Activated naive CD4-positive, alpha-beta T cell treated with anti-CD3 and anti-CD28 coated beads for 36 hours (primary cell): Measurements from ENCODE around the gene AHRR. TPM values are rescaled to one million over a fixed set of nuclear protein-coding genes. Genes with fewer than 3 reads are reported as not detected.
"Not testable (repeated sequence)": the region's sequence is repeated elsewhere in the genome, so short reads cannot be mapped to it uniquely, and the experiment has no call there.

ENCODE experiments used
- CTCF ChIA-PET: fragments of 350-600 bp; sonication (Branson Sonifier 250); formaldehyde crosslinking; loops from one replicate; lab custom pipeline; 2021; ENCODE audit warnings: antibody characterized with exemption; lab: Charles Lee
- DNase-seq: peaks from one replicate; pipeline ENCODE4 v3.0.0-alpha.2; 2020
- H3K27ac Mint-ChIP-seq: one replicate; pipeline ENCODE4 v1.8.0; 2021; ENCODE audit warnings: mild to moderate bottlenecking, mixed read lengths
- H3K27me3 Mint-ChIP-seq: one replicate; pipeline ENCODE4 v1.8.0; 2021; ENCODE audit warnings: low read depth, mixed read lengths
- H3K36me3 Mint-ChIP-seq: one replicate; pipeline ENCODE4 v1.8.0; 2021; ENCODE audit warnings: low read depth, mixed read lengths
- H3K4me1 Mint-ChIP-seq: one replicate; pipeline ENCODE4 v1.8.0; 2021; ENCODE audit warnings: low read depth, mixed read lengths
- H3K4me3 Mint-ChIP-seq: one replicate; pipeline ENCODE4 v1.8.0; 2021; ENCODE audit warnings: mild to moderate bottlenecking, moderate library complexity, mixed read lengths
- H3K9me3 Mint-ChIP-seq: one replicate; pipeline ENCODE4 v1.8.0; 2021; ENCODE audit warnings: mixed read lengths
- intact Hi-C: fragments of 100-400 bp; cut with micrococcal nuclease; formaldehyde crosslinking; loops from one replicate; pipeline ENCODE4 v1.15.1; 2023
- total RNA-seq, 2 experiments: library from RNA; stranded (reverse); gene quantifications; one replicate each; pipeline ENCODE4 v1.2.3, GENCODE V29; 2021

Gene AHRR
- total RNA-seq, 2 experiments from 2014 or later = 4.1 to 5.5 TPM

DNA sequence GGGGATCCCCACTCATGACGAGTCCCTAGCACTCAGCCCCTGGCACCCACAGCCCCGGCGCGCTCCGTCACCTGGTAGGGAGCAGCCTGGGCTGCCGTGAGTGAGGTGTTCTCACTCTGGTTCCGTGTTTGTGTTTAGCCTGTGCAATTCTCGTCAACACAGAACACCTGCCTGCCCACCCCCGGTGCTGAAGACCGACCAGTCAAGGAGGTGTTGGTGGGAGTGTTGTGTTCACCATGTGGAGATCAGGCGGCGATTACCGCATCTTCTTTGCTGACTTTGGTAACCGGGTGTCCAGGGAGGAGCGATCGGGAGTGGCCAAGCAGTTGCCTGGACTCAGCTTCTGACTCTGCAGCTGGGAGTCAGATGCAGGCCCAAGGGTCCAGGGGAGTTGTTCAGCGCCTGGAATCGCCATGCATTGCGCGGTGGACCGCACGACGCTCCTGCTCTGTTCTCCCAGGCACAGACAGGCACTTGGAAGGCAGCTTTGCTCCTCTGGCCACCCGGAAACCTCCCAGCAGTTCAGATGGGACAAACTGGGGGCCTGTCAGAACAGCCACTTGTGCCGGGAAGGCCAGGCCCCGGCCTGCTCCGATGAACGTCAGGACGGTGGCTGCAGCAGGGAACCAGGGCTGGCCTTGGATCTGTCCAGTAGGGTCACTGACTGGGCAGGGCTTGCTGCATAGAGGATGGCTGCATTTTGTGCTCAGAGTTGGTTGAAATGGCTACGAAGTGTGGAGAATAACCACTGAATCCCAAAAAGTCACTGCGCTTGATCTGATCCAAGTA lies 149.6 kb downstream of the AHRR start:
- CTCF ChIA-PET = interaction anchor here (0.7 to 1.2 kb wide), 3 partner anchors 23 to 26 kb away, joined by 3 to 6 read pairs (median 4); no protein-coding TSS in a partner anchor
- Mint-ChIP-seq H3K9me3 (no peaks in the 10 kb centered on the region), H3K27ac (peak overlapping the region; percentile 81), H3K36me3 (peaks cover 13% of the 10 kb centered on the region), H3K4me1 (peaks cover 28% of the 10 kb centered on the region), H3K27me3 (peaks cover 2% of the 10 kb centered on the region), H3K4me3 (peak overlapping the region; percentile 78)
- no peak for DNase-seq
- intact Hi-C loops = loop anchor here (5.0 to 10.0 kb wide), 3 partner anchors 254 to 874 kb away; partner anchors contain the start of genes CCDC127, CLPTM1L and SDHA

GRCh38 chr5:471750-472058 lies 150.2 kb downstream of the AHRR start:
- peaks cover 28% of the 10 kb centered on the region for H3K4me1 Mint-ChIP-seq
- CTCF ChIA-PET = interaction anchor here (0.7 to 1.2 kb wide), 4 partner anchors 13 to 27 kb away, joined by 3 to 6 read pairs (median 4); no protein-coding TSS in a partner anchor
- peak overlapping the region; percentile 78 for H3K4me3 Mint-ChIP-seq
- peak overlapping the region; percentile 81 for H3K27ac Mint-ChIP-seq
- H3K27me3 Mint-ChIP-seq = peaks cover 2% of the 10 kb centered on the region
- intact Hi-C loops = loop anchor here (1.0 to 10.0 kb wide), 7 partner anchors 7 to 873 kb away; partner anchors contain the start of genes CCDC127, CLPTM1L and SDHA
- no peak for DNase-seq
- no peaks in the 10 kb centered on the region for H3K9me3 Mint-ChIP-seq
- peaks cover 13% of the 10 kb centered on the region for H3K36me3 Mint-ChIP-seq

- peak overlapping the region; percentile 81 for H3K27ac Mint-ChIP-seq
- CTCF ChIA-PET = interaction anchor here (0.7 to 1.2 kb wide), 4 partner anchors 13 to 27 kb away, joined by 3 to 6 read pairs (median 4); no protein-coding TSS in a partner anchor
- H3K4me3 Mint-ChIP-seq = peak overlapping the region; percentile 78
- DNase-seq = peak; percentile 38
- peaks cover 2% of the 10 kb centered on the region for H3K27me3 Mint-ChIP-seq
- intact Hi-C loops = loop anchor here (1.0 to 10.0 kb wide), 7 partner anchors 8 to 873 kb away; partner anchors contain the start of genes CCDC127, CLPTM1L and SDHA
- peaks cover 13% of the 10 kb centered on the region for H3K36me3 Mint-ChIP-seq
- no peaks in the 10 kb centered on the region for H3K9me3 Mint-ChIP-seq
- peaks cover 28% of the 10 kb centered on the region for H3K4me1 Mint-ChIP-seq
Measured at GRCh38 chr5:472076-472655, 150.7 kb downstream of the AHRR start.

- intact Hi-C loops = loop anchor here (1.0 to 10.0 kb wide), 8 partner anchors 9 to 872 kb away; partner anchors contain the start of genes CCDC127, CEP72, CLPTM1L and SDHA
- CTCF ChIA-PET = interaction anchor here (0.6 to 1.7 kb wide), 5 partner anchors 14 to 263 kb away, joined by 3 to 20 read pairs (median 4); no protein-coding TSS in a partner anchor
- H3K36me3 Mint-ChIP-seq = peaks cover 13% of the 10 kb centered on the region
- H3K4me1 Mint-ChIP-seq = peaks cover 28% of the 10 kb centered on the region
- H3K27ac Mint-ChIP-seq = peak overlapping the region; percentile 81
- peak; percentile 86 for DNase-seq
- no peaks in the 10 kb centered on the region for H3K9me3 Mint-ChIP-seq
- peaks cover 2% of the 10 kb centered on the region for H3K27me3 Mint-ChIP-seq
- peak overlapping the region; percentile 78 for H3K4me3 Mint-ChIP-seq
Measured at GRCh38 chr5:472656-473550, 151.4 kb downstream of the AHRR start.

- Mint-ChIP-seq H3K27ac (no peak overlapping the region), H3K27me3 (peaks cover 2% of the 10 kb centered on the region), H3K4me3 (peak overlapping the region; percentile 81), H3K4me1 (peaks cover 28% of the 10 kb centered on the region), H3K9me3 (no peaks in the 10 kb centered on the region), H3K36me3 (peaks cover 13% of the 10 kb centered on the region)
- intact Hi-C loops = loop anchor here (1.0 to 10.0 kb wide), 7 partner anchors 15 to 871 kb away; partner anchors contain the start of genes CCDC127, CEP72, CLPTM1L and SDHA
- peak; percentile 31 for DNase-seq
- CTCF ChIA-PET = interaction anchor here (0.6 to 1.7 kb wide), 3 partner anchors 24 to 264 kb away, joined by 3 to 20 read pairs (median 3); no protein-coding TSS in a partner anchor
Measured at GRCh38 chr5:473551-474192, 152.2 kb downstream of the AHRR start.

GRCh38 chr5:474232-474839 lies 152.8 kb downstream of the AHRR start:
- CTCF ChIA-PET = interaction anchor here (1.3 to 1.7 kb wide), 2 partner anchors 25 to 28 kb away, joined by 3 to 20 read pairs; no protein-coding TSS in a partner anchor
- Mint-ChIP-seq H3K4me1 (peaks cover 28% of the 10 kb centered on the region), H3K4me3 (peak overlapping the region; percentile 81), H3K36me3 (peaks cover 11% of the 10 kb centered on the region)
- H3K9me3 Mint-ChIP-seq, DNase-seq, H3K27ac Mint-ChIP-seq, H3K27me3 Mint-ChIP-seq: not testable (repeated sequence)
- intact Hi-C loops = loop anchor here (5.0 to 10.0 kb wide), 3 partner anchors 257 to 870 kb away; partner anchors contain the start of genes CCDC127, CLPTM1L and SDHA

- DNase-seq = no peak
- H3K4me3 Mint-ChIP-seq = peak overlapping the region; percentile 56
- intact Hi-C loops = loop anchor here (5.0 to 10.0 kb wide), 3 partner anchors 258 to 870 kb away; partner anchors contain the start of genes CCDC127, CLPTM1L and SDHA
- peaks cover 22% of the 10 kb centered on the region for H3K4me1 Mint-ChIP-seq
- peaks cover 9% of the 10 kb centered on the region for H3K36me3 Mint-ChIP-seq
- no peaks in the 10 kb centered on the region for H3K9me3 Mint-ChIP-seq
- peaks cover 2% of the 10 kb centered on the region for H3K27me3 Mint-ChIP-seq
- CTCF ChIA-PET = no interaction called here
- H3K27ac Mint-ChIP-seq = no peak overlapping the region
Measured at GRCh38 chr5:474840-475661, 153.5 kb downstream of the AHRR start.

GRCh38 chr5:475704-476101 lies 154.2 kb downstream of the AHRR start:
- Mint-ChIP-seq H3K4me1 (peaks cover 17% of the 10 kb centered on the region), H3K9me3 (no peaks in the 10 kb centered on the region), H3K36me3 (peaks cover 7% of the 10 kb centered on the region), H3K4me3 (peak overlapping the region; percentile 46), H3K27me3 (peaks cover 2% of the 10 kb centered on the region), H3K27ac (no peak overlapping the region)
- intact Hi-C loops = loop anchor here (10.0 kb wide), 2 partner anchors 629 to 869 kb away; partner anchors contain the start of gene CLPTM1L
- DNase-seq = no peak
- CTCF ChIA-PET = interaction anchor here (0.6 kb wide), 1 partner anchor 459 kb away, joined by 4 read pairs; no protein-coding TSS in a partner anchor

GRCh38 chr5:476102-476813 lies 154.7 kb downstream of the AHRR start:
- H3K36me3 Mint-ChIP-seq = peaks cover 7% of the 10 kb centered on the region
- H3K4me3 Mint-ChIP-seq = no peak overlapping the region

More at GRCh38 chr5:476102-476813, 154.7 kb downstream of the AHRR start:
- intact Hi-C loops = loop anchor here (10.0 kb wide), 2 partner anchors 629 to 869 kb away; partner anchors contain the start of gene CLPTM1L
- DNase-seq = no peak
- H3K27ac Mint-ChIP-seq = no peak overlapping the region
- peaks cover 11% of the 10 kb centered on the region for H3K4me1 Mint-ChIP-seq
- no peaks in the 10 kb centered on the region for H3K9me3 Mint-ChIP-seq
- CTCF ChIA-PET = interaction anchor here (0.6 kb wide), 1 partner anchor 459 kb away, joined by 4 read pairs; no protein-coding TSS in a partner anchor
- H3K27me3 Mint-ChIP-seq = peaks cover 2% of the 10 kb centered on the region
